Peyer's patch (tissue), 4 donors: ENCODE data around the gene CALHM3.

ENCODE experiments used
- POLR2A ChIP-seq, 2 donors: fragments of 450-650 bp; IDR thresholded peaks; one replicate each; pipeline ENCODE4 v1.5.1; 2017; ENCODE audit warnings: antibody characterized with exemption in 2 of 2, mild to moderate bottlenecking in 2 of 2, moderate library complexity in 2 of 2
- TF ChIP-seq, protein P1 (sequence below), 6 experiments: fragments of 450-650 bp in 4 of 6; fragments of 200-600 bp in 2 of 6; sonication (generic) in 1 of 6; IDR thresholded peaks; one replicate each; pipeline ENCODE4 v1.5.1; 2017 to 2019; ENCODE audit warnings: antibody characterized with exemption in 6 of 6, mild to moderate bottlenecking in 3 of 6, moderate library complexity in 1 of 6

DNA sequence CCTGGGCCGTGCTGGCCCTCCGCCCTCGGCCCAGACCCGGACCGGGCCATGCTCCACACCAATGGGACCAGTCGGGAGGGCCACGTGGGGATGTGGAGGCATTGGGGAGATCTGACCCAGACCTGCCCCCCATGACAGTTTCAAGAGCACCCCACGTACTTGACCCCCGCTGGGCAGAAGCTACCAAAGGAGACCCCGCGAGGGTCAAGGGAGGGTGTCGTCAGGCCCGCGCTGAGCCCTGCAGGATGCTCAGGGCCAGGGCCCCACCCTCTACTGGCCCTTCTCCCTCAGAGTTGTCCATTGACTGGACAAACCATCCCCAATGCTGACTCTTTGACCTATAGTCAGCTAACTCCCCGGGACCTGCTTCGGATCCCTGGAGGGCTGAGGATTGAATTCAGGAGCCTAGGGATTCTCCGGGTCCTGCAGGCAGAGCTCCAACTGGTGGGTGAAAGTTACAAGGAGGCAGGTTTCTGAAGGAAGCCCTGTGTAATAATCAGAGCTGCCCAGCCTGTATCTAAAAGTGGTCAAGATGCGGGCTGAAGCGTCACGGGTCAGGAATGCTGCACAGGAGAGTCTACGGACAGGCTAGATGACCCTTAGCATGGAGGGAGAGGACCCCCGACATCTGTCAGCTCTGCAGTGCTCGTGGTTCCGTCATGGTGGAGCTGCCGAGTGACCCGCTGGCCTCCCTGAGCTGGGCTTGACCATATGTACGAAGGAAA, 26.4 kb downstream of the CALHM3 start:
- TF ChIP-seq, protein P1, sequence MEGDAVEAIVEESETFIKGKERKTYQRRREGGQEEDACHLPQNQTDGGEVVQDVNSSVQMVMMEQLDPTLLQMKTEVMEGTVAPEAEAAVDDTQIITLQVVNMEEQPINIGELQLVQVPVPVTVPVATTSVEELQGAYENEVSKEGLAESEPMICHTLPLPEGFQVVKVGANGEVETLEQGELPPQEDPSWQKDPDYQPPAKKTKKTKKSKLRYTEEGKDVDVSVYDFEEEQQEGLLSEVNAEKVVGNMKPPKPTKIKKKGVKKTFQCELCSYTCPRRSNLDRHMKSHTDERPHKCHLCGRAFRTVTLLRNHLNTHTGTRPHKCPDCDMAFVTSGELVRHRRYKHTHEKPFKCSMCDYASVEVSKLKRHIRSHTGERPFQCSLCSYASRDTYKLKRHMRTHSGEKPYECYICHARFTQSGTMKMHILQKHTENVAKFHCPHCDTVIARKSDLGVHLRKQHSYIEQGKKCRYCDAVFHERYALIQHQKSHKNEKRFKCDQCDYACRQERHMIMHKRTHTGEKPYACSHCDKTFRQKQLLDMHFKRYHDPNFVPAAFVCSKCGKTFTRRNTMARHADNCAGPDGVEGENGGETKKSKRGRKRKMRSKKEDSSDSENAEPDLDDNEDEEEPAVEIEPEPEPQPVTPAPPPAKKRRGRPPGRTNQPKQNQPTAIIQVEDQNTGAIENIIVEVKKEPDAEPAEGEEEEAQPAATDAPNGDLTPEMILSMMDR (IDR thresholded peaks at IDR 0.05): no peak
- TF ChIP-seq POLR2A (IDR thresholded peaks at IDR 0.05): no peak
